HCT116 (cell line): Measurements from ENCODE around the gene SMIM32. TPM values are rescaled to one million over a fixed set of nuclear protein-coding genes. Genes with fewer than 3 reads are reported as not detected.

Source experiments
- ATAC-seq: fragments of 200-7000 bp; cut with Tn5 transposase; 2 replicates; pipeline ENCODE4 v1.9.1; 2020; ENCODE audit warnings: mild to moderate bottlenecking, moderate library complexity
- BruUV-seq: library from RNA; stranded (reverse); fragments of 400-500 nt; replicated peaks from 2 replicates; lab custom pipeline; 2021; lab: Mats Ljungman, UMichigan
- CTCF ChIA-PET: fragments of 300-600 bp; sonication (Branson Sonifier 250); formaldehyde crosslinking; loops from one replicate; lab custom pipeline; 2021; ENCODE audit warnings: antibody characterized with exemption; lab: Charles Lee
- POLR2A ChIA-PET: fragments of 300-600, 350-600 bp; sonication (Branson Sonifier 250); formaldehyde crosslinking; loops from one replicate; lab custom pipeline; 2021; ENCODE audit warnings: antibody characterized with exemption; lab: Charles Lee
- RAD21 ChIA-PET, 2 experiments: fragments of 300-600 bp; sonication (Branson Sonifier 250); formaldehyde crosslinking; loops; one replicate each; lab custom pipeline; 2023; ENCODE audit warnings: low total read pairs in 2 of 2; ENCODE audit not compliant: uncharacterized antibody in 2 of 2, unreplicated experiment in 2 of 2, low non-redundant PET in 1 of 2; lab: Charles Lee
- DNase-seq: peaks from one replicate; pipeline ENCODE4 v3.0.0-alpha.2; 2010; ENCODE audit warnings: low read depth, low spot score
- H2AFZ ChIP-seq: fragments of 200-600 bp; shearing (Covaris generic), sonication (generic); 2 replicates; pipeline ENCODE4 v1.6.1; 2017; ENCODE audit warnings: low read depth, mixed run types, mixed read lengths, antibody characterized with exemption, low read length; ENCODE audit not compliant: poor library complexity, severe bottlenecking
- H3K27ac ChIP-seq: 2 replicates; pipeline ENCODE4 v1.5.1; 2012; ENCODE audit warnings: low read depth, low read length
- H3K27me3 ChIP-seq: fragments of 200-600 bp; sonication (generic); 2 replicates; pipeline ENCODE4 v1.6.1; 2016; ENCODE audit warnings: mixed run types, low read length, mixed read lengths; ENCODE audit not compliant: insufficient read depth
- H3K36me3 ChIP-seq, 2 experiments: fragments of 200-500 bp in 1 of 2; fragments of 200-600 bp in 1 of 2; sonication (Bioruptor generic) in 1 of 2; sonication (generic) in 1 of 2; 2 replicates each; pipeline versions ENCODE4 v1.5.1 to v1.6.1; 2014 to 2016; ENCODE audit warnings: low read length in 2 of 2, inconsistent platforms in 1 of 2, mixed read lengths in 1 of 2, mixed run types in 1 of 2; ENCODE audit not compliant: insufficient read depth in 2 of 2, control insufficient read depth in 1 of 2
- H3K4me1 ChIP-seq, 2 experiments: fragments of 200-600 bp in 1 of 2; sonication (generic) in 1 of 2; 2 replicates each; pipeline versions ENCODE4 v1.5.1 to v1.6.1; 2012 to 2017; ENCODE audit warnings: low read length in 2 of 2, inconsistent platforms in 1 of 2, mild to moderate bottlenecking in 1 of 2, mixed read lengths in 1 of 2, mixed run types in 1 of 2, moderate library complexity in 1 of 2; ENCODE audit not compliant: insufficient read depth in 2 of 2, control insufficient read depth in 1 of 2
- H3K4me2 ChIP-seq: fragments of 200-600 bp; sonication (generic); 2 replicates; pipeline ENCODE4 v1.6.1; 2017; ENCODE audit warnings: mixed run types, low read length, mixed read lengths
- H3K4me3 ChIP-seq, 2 experiments: fragments of 200-600 bp in 1 of 2; sonication (generic) in 1 of 2; replicated peaks in 1 of 2; 2 replicates each; pipeline ENCODE4 v1.5.1; 2011 to 2016; ENCODE audit warnings: low read length in 2 of 2, control low read depth in 1 of 2, low read depth in 1 of 2, mild to moderate bottlenecking in 1 of 2, mixed read lengths in 1 of 2, mixed run types in 1 of 2
- H3K79me2 ChIP-seq: fragments of 200-600 bp; sonication (generic); 2 replicates; pipeline ENCODE4 v1.6.1; 2017; ENCODE audit warnings: mild to moderate bottlenecking, mixed run types, low read length, moderate library complexity, mixed read lengths; ENCODE audit not compliant: insufficient read depth
- H3K9ac ChIP-seq: fragments of 200-600 bp; sonication (generic); 2 replicates; pipeline ENCODE4 v1.6.1; 2016; ENCODE audit warnings: low read length, mixed read lengths
- H3K9me2 ChIP-seq: fragments of 200-600 bp; sonication (generic), shearing (Covaris generic); 2 replicates; pipeline ENCODE4 v1.6.1; 2017; ENCODE audit warnings: mixed run types, mild to moderate bottlenecking, moderate library complexity; ENCODE audit not compliant: insufficient read depth
- H3K9me3 ChIP-seq, 2 experiments: fragments of 200-500 bp in 1 of 2; fragments of 200-600 bp in 1 of 2; sonication (Bioruptor generic) in 1 of 2; sonication (generic) in 1 of 2; 2 replicates each; pipeline ENCODE4 v1.6.1; 2014 to 2017; ENCODE audit warnings: low read length in 2 of 2, mixed read lengths in 2 of 2, inconsistent platforms in 1 of 2, low read depth in 1 of 2, mild to moderate bottlenecking in 1 of 2, mixed run types in 1 of 2, moderate library complexity in 1 of 2; ENCODE audit not compliant: control insufficient read depth in 1 of 2, insufficient read depth in 1 of 2
- H4K20me1 ChIP-seq: fragments of 200-600 bp; sonication (generic), shearing (Covaris generic); 2 replicates; pipeline ENCODE4 v1.6.1; 2017; ENCODE audit warnings: mixed run types, mild to moderate bottlenecking, moderate library complexity; ENCODE audit not compliant: insufficient read depth
- CBX3 ChIP-seq: IDR thresholded peaks from 2 replicates; pipeline ENCODE4 v1.6.1; 2012; ENCODE audit warnings: low read depth
- CEBPB ChIP-seq: IDR thresholded peaks from 2 replicates; pipeline ENCODE4 v1.6.1; 2012; ENCODE audit warnings: low read depth
- EGR1 ChIP-seq: IDR thresholded peaks from 2 replicates; pipeline ENCODE4 v1.6.1; 2012; ENCODE audit warnings: low read depth
- ELF1 ChIP-seq: IDR thresholded peaks from 2 replicates; pipeline ENCODE4 v1.6.1; 2012; ENCODE audit warnings: low read depth, borderline replicate concordance
- EZH2 ChIP-seq: fragments of 200-600 bp; sonication (generic); IDR thresholded peaks from 2 replicates; pipeline ENCODE4 v1.6.1; 2017; ENCODE audit warnings: antibody characterized with exemption, mixed run types
- EZH2phosphoT487 ChIP-seq: fragments of 200-600 bp; IDR thresholded peaks from 2 replicates; pipeline ENCODE4 v1.6.1; 2018; ENCODE audit warnings: antibody characterized with exemption, borderline replicate concordance
- FOSL1 ChIP-seq: IDR thresholded peaks from 2 replicates; pipeline ENCODE4 v1.6.1; 2012; ENCODE audit warnings: low read depth
- JUND ChIP-seq: IDR thresholded peaks from 2 replicates; pipeline ENCODE4 v1.6.1; 2012
- POLR2AphosphoS5 ChIP-seq: IDR thresholded peaks from 2 replicates; pipeline ENCODE4 v1.6.1; 2011; ENCODE audit warnings: mild to moderate bottlenecking, low read depth, low read length, moderate library complexity
- RAD21 ChIP-seq: IDR thresholded peaks from 2 replicates; pipeline ENCODE4 v1.6.1; 2012; ENCODE audit warnings: low read depth, mild to moderate bottlenecking
- SP1 ChIP-seq: IDR thresholded peaks from 2 replicates; pipeline ENCODE4 v1.6.1; 2012; ENCODE audit warnings: low read depth
- SRF ChIP-seq: IDR thresholded peaks from 2 replicates; pipeline ENCODE4 v1.6.1; 2012; ENCODE audit warnings: low read depth
- TCF7L2 ChIP-seq: IDR thresholded peaks from 2 replicates; pipeline ENCODE4 v1.7.0; 2011; ENCODE audit warnings: borderline replicate concordance, inconsistent platforms; ENCODE audit not compliant: insufficient read depth, insufficient read length; ENCODE audit errors: extremely low read depth
- YY1 ChIP-seq: IDR thresholded peaks from 2 replicates; pipeline ENCODE4 v1.6.1; 2011; ENCODE audit warnings: low read length, low read depth, moderate library complexity, mild to moderate bottlenecking; ENCODE audit not compliant: insufficient replicate concordance; ENCODE audit errors: extremely low read depth
- ZFX ChIP-seq: fragments of 450-650 bp; IDR thresholded peaks from 2 replicates; pipeline ENCODE4 v1.6.1; 2017
- ZNF274 ChIP-seq: fragments of 200-500 bp; sonication (Bioruptor generic); IDR thresholded peaks from 2 replicates; pipeline ENCODE4 v1.6.1; 2014; ENCODE audit warnings: mild to moderate bottlenecking, low read depth, low read length, inconsistent platforms
- intact Hi-C: fragments of 100-400 bp; cut with micrococcal nuclease; formaldehyde crosslinking; loops from 2 replicates; pipeline ENCODE4 v1.10.0; 2022
- total RNA-seq: library from RNA; stranded (reverse); gene quantifications from one replicate; pipeline ENCODE4 v1.2.1, GENCODE V29; 2021; ENCODE audit not compliant: unreplicated experiment
- TF ChIP-seq, protein P1 (sequence below): IDR thresholded peaks from 2 replicates; pipeline ENCODE4 v1.6.1; 2012; ENCODE audit warnings: low read depth
- TF ChIP-seq, protein P2 (sequence below): IDR thresholded peaks from 2 replicates; pipeline ENCODE4 v1.6.1; 2012
- TF ChIP-seq, protein P3 (sequence below), 3 experiments: fragments of 200-600 bp in 1 of 3; sonication (generic) in 1 of 3; IDR thresholded peaks in 2 of 3; conservative IDR thresholded peaks in 1 of 3; 2 replicates each; pipeline ENCODE4 v1.5.1; 2012 to 2017; ENCODE audit warnings: low read depth in 2 of 3, low read length in 2 of 3, antibody characterized with exemption in 1 of 3, borderline replicate concordance in 1 of 3, control low read depth in 1 of 3, mild to moderate bottlenecking in 1 of 3, mixed read lengths in 1 of 3, mixed run types in 1 of 3, moderate library complexity in 1 of 3; ENCODE audit not compliant: insufficient read depth in 1 of 3
- TF ChIP-seq, protein P4 (sequence below): IDR thresholded peaks from 2 replicates; pipeline ENCODE4 v1.6.1; 2011; ENCODE audit warnings: mild to moderate bottlenecking, low read length, moderate library complexity; ENCODE audit not compliant: insufficient replicate concordance; ENCODE audit errors: extremely low read depth

Gene SMIM32
- total RNA-seq, 1 experiment from 2014 or later, result not detected

DNA sequence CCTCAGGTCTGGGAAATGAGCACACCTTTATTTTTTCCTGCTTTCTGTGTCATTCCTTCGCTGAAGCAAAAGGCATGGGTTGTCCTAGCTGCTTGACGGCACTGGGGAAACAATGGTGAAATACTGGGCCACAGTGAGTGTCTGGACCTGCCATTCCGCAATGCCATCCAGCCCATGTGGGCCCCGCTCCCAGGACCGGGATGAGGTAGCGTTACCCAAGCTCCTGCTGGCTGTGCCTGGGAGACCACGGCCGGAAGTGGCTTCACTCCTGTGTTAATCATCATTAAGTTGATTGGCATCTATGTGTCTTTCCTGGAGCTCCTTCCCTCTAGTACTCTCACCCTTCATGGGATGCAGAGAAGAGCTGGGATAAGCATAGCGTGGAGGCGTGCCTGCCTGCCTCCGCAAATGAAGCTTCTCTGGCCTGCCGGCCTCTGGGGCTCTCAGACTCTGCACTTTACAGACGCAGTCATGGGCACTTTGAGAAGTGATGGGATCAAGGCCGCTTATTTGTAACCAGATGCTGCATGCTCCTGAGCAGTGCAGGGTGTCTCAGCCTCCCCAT, 16.5 kb upstream of the SMIM32 start:
- Histone ChIP-seq H3K27ac (no peak overlapping the region), H3K9ac (no peak overlapping the region), H4K20me1 (no peaks in the 10 kb centered on the region), H3K4me3 (no peak overlapping the region), H2AFZ (no peak overlapping the region), H3K9me3 (no peaks in the 10 kb centered on the region), H3K27me3 (no peaks in the 10 kb centered on the region), H3K9me2 (no peaks in the 10 kb centered on the region), H3K36me3 (no peaks in the 10 kb centered on the region), H3K79me2 (no peaks in the 10 kb centered on the region), H3K4me2 (no peak overlapping the region), H3K4me1 (no peaks in the 10 kb centered on the region)
- no peak for TF ChIP-seq CBX3
- TF ChIP-seq EZH2, result no peak
- TF ChIP-seq SRF, result no peak
- TF ChIP-seq EGR1, result no peak
- TF ChIP-seq FOSL1, result no peak
- TF ChIP-seq ZFX, result no peak
- TF ChIP-seq TCF7L2, result no peak
- no peak for TF ChIP-seq EZH2phosphoT487
- TF ChIP-seq, protein P1, sequence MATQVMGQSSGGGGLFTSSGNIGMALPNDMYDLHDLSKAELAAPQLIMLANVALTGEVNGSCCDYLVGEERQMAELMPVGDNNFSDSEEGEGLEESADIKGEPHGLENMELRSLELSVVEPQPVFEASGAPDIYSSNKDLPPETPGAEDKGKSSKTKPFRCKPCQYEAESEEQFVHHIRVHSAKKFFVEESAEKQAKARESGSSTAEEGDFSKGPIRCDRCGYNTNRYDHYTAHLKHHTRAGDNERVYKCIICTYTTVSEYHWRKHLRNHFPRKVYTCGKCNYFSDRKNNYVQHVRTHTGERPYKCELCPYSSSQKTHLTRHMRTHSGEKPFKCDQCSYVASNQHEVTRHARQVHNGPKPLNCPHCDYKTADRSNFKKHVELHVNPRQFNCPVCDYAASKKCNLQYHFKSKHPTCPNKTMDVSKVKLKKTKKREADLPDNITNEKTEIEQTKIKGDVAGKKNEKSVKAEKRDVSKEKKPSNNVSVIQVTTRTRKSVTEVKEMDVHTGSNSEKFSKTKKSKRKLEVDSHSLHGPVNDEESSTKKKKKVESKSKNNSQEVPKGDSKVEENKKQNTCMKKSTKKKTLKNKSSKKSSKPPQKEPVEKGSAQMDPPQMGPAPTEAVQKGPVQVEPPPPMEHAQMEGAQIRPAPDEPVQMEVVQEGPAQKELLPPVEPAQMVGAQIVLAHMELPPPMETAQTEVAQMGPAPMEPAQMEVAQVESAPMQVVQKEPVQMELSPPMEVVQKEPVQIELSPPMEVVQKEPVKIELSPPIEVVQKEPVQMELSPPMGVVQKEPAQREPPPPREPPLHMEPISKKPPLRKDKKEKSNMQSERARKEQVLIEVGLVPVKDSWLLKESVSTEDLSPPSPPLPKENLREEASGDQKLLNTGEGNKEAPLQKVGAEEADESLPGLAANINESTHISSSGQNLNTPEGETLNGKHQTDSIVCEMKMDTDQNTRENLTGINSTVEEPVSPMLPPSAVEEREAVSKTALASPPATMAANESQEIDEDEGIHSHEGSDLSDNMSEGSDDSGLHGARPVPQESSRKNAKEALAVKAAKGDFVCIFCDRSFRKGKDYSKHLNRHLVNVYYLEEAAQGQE, result no peak
- TF ChIP-seq, protein P2, sequence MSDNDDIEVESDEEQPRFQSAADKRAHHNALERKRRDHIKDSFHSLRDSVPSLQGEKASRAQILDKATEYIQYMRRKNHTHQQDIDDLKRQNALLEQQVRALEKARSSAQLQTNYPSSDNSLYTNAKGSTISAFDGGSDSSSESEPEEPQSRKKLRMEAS, result no peak
- no peak for TF ChIP-seq RAD21
- TF ChIP-seq ELF1, result no peak
- TF ChIP-seq SP1, result no peak
- TF ChIP-seq ZNF274, result no peak
- TF ChIP-seq CEBPB, result no peak
- no peak for TF ChIP-seq JUND
- no peak for TF ChIP-seq POLR2AphosphoS5
- TF ChIP-seq YY1, result no peak
- TF ChIP-seq, protein P3, sequence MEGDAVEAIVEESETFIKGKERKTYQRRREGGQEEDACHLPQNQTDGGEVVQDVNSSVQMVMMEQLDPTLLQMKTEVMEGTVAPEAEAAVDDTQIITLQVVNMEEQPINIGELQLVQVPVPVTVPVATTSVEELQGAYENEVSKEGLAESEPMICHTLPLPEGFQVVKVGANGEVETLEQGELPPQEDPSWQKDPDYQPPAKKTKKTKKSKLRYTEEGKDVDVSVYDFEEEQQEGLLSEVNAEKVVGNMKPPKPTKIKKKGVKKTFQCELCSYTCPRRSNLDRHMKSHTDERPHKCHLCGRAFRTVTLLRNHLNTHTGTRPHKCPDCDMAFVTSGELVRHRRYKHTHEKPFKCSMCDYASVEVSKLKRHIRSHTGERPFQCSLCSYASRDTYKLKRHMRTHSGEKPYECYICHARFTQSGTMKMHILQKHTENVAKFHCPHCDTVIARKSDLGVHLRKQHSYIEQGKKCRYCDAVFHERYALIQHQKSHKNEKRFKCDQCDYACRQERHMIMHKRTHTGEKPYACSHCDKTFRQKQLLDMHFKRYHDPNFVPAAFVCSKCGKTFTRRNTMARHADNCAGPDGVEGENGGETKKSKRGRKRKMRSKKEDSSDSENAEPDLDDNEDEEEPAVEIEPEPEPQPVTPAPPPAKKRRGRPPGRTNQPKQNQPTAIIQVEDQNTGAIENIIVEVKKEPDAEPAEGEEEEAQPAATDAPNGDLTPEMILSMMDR (IDR thresholded peaks at IDR 0.05 in 2 of 3, conservative IDR thresholded peaks at IDR 0.05 in 1 of 3; ENCODE audit: borderline replicate concordance in 1 of 3, insufficient read depth in 1 of 3, low read depth in 2 of 3, low read length in 2 of 3), result no peak
- TF ChIP-seq, protein P4, sequence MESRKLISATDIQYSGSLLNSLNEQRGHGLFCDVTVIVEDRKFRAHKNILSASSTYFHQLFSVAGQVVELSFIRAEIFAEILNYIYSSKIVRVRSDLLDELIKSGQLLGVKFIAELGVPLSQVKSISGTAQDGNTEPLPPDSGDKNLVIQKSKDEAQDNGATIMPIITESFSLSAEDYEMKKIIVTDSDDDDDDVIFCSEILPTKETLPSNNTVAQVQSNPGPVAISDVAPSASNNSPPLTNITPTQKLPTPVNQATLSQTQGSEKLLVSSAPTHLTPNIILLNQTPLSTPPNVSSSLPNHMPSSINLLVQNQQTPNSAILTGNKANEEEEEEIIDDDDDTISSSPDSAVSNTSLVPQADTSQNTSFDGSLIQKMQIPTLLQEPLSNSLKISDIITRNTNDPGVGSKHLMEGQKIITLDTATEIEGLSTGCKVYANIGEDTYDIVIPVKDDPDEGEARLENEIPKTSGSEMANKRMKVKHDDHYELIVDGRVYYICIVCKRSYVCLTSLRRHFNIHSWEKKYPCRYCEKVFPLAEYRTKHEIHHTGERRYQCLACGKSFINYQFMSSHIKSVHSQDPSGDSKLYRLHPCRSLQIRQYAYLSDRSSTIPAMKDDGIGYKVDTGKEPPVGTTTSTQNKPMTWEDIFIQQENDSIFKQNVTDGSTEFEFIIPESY, result no peak
- ATAC-seq, result no peak
- intact Hi-C loops, result no loop called here
- DNase-seq, result no peak
- POLR2A ChIA-PET, result no interaction called here
- RAD21 ChIA-PET, result no interaction called here
- CTCF ChIA-PET, result no interaction called here
- no TSS peak for BruUV-seq
